AG20443 (cell line): ENCODE data around the gene ZFAND2A.
A peak's percentile ranks its signal among the peaks of the same experiment; 100 is the strongest.
"Not testable (repeated sequence)": the region's sequence is repeated elsewhere in the genome, so short reads cannot be mapped to it uniquely, and the experiment has no call there.

Source experiments
- DNase-seq: peaks from one replicate; pipeline ENCODE4 v3.0.0; 2012; ENCODE audit warnings: low spot score, mixed read lengths

Gene ZFAND2A

DNA sequence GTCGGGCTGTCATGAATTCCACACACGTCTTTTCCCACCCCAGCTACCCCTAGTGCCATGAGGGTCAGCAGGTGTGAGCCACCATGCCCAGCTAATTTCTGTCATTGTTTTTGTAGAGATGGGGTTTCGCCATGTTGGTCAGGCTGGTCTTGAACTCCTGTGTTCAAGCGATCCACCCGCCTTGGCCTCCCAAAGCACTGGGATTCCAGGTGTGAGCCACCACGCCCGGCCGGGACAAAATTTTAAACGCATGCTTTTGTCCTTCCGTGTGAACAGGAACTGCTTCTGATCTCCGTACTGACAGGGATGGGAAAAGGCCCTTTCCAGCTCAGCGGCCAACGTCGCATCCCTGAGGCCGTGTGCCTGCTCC lies 15.6 kb upstream of the ZFAND2A start:
- DNase-seq, result no peak

DNA sequence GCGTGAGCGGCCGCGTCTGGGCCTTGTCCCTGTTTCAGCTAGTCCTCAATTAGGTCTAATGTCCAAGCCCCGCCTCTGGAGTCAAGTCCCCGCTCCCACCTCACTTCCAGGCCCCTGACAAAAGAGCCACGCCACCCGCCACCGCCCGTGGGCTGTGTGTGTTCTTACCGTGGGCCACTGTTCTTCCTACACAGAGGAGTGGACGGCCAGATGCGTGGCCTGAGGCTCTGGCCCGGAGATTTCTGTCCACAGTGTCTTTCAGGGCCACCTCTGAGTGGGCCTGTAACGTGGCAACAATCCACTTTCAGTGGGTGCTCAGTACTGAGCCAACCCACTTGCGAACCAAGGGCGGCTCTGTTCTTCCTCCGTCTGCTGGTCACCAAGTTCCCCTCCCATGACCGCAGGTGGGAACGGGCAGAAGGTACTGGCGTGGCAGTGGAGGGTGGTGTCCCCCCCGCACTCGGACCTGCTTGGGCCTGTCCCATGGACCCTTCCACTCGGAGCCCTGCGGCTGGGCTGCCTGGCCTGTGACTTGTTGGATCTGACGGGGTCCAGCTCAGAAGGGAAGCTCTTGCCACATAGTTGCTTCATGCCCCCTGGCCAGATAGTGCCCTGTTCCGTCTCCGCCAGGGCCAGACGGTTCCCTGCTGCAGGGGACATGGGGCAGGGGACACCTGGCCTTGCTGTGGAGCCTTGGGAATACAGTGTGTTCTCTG lies 15.0 kb upstream of the ZFAND2A start:
- no peak for DNase-seq

- no peak for DNase-seq
These were observed 14.0 kb upstream of the ZFAND2A start for GRCh38 chr7:1174002-1174401.

- DNase-seq, result no peak
These were observed 12.9 kb upstream of the ZFAND2A start for GRCh38 chr7:1172666-1173523.

DNA sequence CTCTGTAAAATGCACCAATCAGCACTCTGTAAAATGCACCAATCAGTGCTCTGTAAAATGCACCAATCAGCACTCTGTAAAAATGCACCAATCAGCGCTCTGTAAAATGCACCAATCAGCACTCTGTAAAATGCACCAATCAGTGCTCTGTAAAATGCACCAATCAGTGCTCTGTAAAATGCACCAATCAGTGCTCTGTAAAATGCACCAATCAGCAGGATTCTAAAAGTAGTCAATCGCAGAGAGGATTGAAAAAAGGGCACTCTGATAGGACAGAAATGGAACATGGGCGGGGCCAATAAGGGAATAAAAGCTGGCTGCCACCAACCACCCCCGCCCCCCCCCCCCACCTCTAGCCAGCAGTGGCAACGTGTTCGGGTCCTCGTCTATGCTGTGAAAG lies 11.5 kb upstream of the ZFAND2A start:
- DNase-seq, result not testable (repeated sequence)

- no peak for DNase-seq
These were observed 10.9 kb upstream of the ZFAND2A start for GRCh38 chr7:1170741-1171501.

DNA sequence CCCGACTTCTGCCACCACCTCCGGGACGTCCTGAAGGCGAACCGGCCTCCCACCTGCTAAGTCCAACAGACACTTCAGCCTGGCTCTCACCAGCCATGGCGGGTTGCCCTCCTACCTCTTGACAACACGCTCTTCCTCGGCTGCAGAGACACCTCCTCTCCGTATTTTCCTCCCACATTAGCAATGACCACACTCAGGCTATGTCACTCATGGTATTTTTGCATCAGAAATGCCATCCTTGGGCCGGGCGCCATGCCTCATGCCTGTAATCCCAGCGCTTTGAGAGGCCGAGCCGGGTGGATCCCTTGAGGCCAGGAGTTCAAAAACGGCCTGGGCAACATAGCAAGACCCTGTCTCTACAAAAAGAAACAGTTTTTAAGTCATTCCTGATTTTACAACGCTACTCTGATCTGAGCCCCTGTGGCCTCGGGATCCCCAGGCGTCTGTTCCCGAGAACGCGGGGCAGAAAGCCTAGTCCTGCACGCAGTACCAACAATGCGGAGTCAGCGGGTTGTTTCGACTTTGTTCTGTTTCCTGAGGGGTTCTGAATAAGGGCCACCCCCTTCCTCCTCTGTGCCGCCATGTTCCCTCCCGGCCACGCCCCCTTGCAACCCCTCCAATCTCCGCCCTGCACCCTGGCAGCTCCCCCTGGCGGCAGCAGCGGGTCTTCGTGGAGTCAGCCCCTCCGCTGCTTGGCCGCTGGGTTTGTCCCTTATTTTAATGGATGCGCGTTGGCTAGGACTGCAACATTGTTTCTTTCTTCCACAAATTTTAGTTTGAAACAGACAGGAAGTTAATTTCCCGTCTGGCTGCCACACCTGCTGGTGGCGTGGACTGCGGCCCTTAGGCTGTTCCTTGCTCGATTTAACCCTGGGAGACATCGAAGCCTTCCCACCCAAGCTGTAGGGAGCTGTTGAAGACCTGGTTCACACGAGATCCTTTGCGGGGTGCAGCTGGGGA lies 9.7 kb upstream of the ZFAND2A start:
- peak; percentile 91 for DNase-seq

DNA sequence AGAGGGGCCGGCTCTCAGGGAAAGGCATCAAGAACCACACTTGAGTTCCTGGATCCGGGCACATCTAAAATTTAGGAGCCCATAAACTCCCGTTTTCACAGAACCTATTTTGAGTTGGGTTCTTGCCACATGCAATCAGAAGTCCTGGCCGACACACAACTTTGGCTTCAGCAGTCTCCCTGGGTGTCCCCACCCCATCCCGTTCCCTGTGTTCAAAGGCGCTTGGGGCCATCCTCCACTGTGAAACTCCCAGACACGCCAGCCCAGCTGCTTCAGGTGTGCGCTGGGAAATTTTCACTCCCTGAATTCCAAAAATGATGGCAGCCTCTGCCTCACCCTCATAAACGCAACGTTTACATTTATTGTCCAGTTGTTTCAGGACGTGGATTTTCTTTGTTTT lies 8.4 kb upstream of the ZFAND2A start:
- no peak for DNase-seq

DNA sequence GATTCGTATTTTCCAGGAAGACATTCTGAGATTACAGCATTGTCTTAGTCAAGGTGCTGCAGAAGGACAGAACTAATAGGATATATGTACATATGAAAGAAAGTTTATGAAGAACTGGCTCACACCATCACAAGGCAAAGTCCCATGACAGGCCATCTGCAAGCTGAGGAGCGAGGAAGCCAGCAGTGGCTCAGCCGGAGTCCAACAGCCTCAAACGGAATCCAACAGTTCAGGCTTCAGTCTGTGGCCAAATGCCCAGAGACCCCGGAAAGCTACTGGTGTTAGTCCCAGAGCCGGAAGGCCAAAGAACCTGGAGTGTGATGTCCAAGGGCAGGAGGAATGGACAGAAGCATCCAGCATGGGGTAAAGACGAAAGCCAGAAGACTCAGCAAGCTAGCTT lies 4.4 kb upstream of the ZFAND2A start:
- no peak for DNase-seq

DNA sequence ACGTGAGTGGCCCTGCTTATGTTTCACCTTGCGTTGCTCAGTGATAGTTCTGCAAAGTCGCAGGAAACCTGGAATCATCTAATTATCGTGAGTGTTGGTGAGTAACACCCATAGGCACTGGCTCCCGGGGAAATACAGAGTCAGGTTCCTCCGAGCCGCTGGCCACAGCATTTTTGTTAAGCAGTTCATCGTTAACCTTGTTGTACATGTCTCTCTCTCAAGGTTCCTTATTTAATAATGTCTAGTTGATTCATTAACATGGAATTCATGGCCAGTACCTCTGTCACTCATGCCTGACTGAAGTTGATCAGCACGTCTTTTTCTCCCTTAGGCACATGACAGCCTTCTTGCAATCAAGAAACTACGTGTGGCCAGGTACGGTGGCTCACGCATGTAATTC lies 3.1 kb upstream of the ZFAND2A start:
- no peak for DNase-seq

- DNase-seq, result peak; percentile 41
These were observed 650 bp upstream of the ZFAND2A start for GRCh38 chr7:1160670-1161021.

DNA sequence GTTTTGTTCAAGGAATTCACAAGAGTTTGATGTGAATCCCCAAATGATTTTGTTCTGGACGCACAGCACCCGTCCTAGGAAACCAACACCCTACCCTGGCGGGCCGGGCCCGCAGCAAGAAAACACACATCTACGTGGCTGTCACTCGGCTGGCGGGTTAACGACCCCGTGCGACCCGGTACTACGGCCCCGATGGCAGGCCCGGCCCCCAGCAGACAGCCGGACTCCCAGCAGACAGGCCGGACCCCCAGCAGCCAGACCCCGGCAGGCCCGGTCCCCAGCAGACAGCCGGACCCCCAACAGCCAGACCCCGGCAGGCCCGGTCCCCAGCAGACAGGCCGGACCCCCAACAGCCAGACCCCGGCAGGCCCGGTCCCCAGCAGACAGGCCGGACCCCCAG lies 765 bp downstream of the ZFAND2A start:
- DNase-seq, result not testable (repeated sequence)

DNA sequence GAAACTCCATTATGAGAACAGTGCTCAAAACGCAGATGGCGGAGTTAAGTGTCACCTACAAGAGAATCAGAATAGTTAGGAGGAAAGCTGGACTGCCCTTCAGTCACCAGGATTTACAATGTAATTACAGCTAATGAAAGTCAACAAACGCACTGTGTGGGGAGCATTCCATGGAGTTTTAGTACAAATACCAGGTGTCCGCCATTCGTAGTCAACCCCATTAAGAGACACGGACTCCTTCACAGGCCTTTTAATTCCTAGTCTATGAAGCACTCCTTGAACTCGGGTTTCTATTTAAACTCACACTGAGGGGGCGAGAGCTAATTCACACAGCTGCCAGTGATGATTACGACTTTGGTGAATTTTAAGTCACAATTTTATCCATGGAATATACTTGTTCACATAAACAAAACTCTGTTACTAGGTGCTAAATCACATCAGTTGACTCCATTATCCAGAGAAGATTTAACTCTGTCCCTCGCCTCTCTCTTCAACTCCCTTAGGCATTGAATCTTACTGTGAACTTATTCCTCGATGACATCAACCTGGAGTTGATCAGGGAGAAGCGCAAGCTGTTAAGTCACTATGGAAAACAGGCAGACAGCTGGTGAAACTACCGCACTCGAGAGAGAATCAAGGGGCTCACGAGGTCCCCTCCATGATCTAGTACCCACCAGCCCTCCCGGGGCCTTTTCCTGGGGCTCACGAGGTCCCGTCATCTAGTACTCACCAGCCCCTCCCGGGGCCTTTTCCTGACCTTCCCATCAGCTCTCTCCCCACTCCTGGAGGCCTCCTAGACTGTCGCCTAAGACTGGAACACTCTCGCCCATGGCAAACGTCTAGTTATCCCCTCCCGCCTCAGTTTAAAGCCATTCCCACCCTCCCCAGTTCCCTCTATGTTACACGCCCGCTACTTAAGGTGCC lies 1.5 kb downstream of the ZFAND2A start:
- no peak for DNase-seq

DNA sequence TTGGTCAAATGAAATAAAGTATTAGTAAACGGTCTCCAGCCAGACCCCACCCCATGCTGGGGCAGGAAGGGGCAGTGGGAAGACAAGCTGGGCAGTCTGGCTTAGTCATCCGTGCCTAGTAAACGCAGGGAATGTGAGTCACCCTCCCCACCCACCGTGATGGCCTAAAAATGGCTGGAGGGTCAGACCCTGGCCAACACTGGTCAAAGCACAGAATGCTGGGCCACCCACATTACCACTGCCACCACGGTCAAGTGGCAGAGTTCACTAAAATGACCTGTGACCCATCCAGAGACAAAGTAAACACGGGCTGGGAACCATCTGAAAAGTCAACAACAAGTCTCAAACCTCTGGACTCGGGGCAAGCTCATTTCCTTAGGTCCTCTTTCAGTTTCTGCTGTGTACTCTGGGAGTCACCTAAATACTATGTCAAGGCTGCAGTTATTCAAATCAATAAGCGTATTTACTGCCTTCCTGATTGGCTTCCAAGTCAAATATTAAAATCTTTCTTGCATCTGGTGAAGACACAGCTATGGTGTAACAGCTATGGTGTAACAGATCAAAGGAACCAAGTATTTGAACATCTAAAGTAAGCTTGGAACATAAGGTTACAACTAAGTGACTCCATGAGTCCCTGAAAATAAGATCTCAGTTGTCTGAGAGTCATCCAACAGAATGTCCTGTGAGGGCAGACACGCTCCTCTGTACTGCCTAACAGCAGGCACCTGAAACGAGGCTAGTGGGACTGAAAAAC lies 3.0 kb downstream of the ZFAND2A start:
- DNase-seq, result peak; percentile 26

DNA sequence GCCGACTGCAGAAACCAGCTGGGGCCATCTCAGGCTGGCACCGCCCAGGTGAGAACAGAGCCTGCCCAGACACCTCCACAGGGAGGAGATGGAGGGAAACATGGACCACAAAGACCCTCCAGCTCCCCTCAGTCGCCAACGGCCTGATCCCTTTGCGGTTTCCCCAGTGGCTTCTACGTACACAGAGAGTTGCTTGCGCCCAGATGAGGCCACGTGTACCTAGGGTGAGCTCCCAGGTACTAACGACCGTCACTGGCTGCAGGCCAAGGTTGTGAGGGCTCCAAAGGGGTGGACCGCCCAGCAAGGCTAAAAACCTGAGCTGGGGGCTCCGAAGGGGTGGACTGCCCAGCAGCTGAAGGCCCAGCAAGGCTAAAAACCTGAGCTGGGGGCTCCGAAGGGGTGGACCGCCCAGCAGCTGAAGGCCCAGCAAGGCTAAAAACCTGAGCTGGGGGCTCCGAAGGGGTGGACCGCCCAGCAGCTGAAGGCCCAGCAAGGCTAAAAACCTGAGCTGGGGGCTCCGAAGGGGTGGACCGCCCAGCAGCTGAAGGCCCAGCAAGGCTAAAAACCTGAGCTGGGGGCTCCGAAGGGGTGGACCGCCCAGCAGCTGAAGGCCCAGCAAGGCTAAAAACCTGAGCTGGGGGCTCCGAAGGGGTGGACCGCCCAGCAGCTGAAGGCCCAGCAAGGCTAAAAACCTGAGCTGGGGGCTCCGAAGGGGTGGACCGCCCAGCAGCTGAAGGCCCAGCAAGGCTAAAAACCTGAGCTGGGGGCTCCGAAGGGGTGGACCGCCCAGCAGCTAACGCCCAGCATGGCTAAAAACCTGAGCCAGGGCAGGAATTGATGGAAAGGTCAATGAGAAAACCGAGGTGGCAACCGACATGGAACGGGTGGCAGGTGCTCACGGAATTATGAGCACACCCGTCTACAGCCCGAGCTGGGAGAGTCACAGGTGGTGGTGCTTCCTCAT lies 3.9 kb downstream of the ZFAND2A start:
- not testable (repeated sequence) for DNase-seq

- no peak for DNase-seq
These were observed 5.7 kb downstream of the ZFAND2A start for GRCh38 chr7:1154172-1154739.

GRCh38 chr7:1152492-1152891 lies 7.5 kb downstream of the ZFAND2A start:
- no peak for DNase-seq
